Fibroblast of the aortic adventitia (primary cell): ENCODE data around the gene NPNT. TPM values are rescaled to one million over a fixed set of nuclear protein-coding genes. Genes with fewer than 3 reads are reported as not detected.
A peak's percentile ranks its signal among the peaks of the same experiment; 100 is the strongest.

Experiments used
- DNase-seq: peaks from one replicate; pipeline ENCODE4 v3.0.0-alpha.2; 2010; ENCODE audit warnings: low read depth
- H3K4me3 ChIP-seq: 2 replicates; pipeline ENCODE4 v1.5.1; 2011; ENCODE audit warnings: low read depth, mild to moderate bottlenecking, control low read depth, low read length, moderate library complexity
- total RNA-seq: library from RNA; depleted of rRNA; stranded (reverse); fragments of >200 nt; gene quantifications from 2 replicates; pipeline ENCODE4 v1.2.3, GENCODE V29; 2012; ENCODE audit warnings: low replicate concordance
- TF ChIP-seq, protein P1 (sequence below): IDR thresholded peaks from 2 replicates; pipeline ENCODE4 v1.5.1; 2011; ENCODE audit warnings: mild to moderate bottlenecking, low read length, control low read depth, inconsistent platforms; ENCODE audit not compliant: insufficient read depth

NPNT gene
- total RNA-seq, 1 donor, result not detected

DNA sequence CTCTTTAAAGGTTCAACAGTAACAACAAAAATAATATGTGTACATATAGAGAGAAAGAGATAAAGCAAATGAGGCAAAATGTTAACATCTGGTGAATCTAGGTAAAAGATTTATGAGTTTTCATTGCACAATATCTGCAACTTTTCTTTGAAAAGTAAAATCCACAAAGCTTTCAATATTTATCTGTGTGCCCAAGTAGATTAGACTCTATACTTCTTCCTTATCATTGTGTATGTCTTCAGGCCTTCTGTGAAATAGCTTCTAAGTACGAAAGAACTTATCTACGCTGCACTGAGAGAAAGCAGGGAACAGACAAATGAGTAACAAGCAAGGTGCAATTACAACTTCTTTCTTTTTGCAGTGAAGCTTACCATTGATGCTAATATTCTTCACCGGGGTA lies 81.6 kb downstream of the NPNT start:
- TF ChIP-seq, protein P1, sequence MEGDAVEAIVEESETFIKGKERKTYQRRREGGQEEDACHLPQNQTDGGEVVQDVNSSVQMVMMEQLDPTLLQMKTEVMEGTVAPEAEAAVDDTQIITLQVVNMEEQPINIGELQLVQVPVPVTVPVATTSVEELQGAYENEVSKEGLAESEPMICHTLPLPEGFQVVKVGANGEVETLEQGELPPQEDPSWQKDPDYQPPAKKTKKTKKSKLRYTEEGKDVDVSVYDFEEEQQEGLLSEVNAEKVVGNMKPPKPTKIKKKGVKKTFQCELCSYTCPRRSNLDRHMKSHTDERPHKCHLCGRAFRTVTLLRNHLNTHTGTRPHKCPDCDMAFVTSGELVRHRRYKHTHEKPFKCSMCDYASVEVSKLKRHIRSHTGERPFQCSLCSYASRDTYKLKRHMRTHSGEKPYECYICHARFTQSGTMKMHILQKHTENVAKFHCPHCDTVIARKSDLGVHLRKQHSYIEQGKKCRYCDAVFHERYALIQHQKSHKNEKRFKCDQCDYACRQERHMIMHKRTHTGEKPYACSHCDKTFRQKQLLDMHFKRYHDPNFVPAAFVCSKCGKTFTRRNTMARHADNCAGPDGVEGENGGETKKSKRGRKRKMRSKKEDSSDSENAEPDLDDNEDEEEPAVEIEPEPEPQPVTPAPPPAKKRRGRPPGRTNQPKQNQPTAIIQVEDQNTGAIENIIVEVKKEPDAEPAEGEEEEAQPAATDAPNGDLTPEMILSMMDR, result no peak
- no peak for DNase-seq
- no peak overlapping the region for H3K4me3 ChIP-seq

DNA sequence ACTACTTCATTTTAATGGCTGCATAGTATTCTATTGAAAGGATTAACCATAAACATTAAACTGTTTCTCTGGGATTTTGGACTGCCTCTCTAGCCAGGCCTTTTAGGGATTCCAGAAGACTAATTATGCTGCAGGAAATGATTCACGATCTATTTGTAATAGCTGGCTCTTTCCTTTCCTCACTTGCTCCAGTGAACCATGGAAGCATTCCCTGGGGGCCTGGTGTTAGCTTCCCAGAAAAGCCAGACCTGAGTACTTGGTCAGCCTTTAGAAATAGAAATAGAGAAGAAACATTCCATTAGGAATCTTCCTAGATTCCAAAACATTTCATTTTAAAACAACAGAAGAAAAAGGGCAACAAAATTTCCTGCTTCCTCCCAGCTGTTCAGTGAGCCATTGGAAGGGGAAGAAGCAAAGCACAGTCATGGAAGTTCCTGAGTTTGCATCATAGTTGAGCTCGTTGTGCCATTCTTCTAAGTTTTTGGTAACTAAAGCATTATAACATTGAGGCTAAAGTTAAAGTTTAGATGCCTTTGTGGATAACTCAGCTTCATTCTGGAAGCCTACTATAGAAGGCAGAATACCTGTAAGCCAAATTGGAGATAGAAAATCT lies 83.5 kb downstream of the NPNT start:
- TF ChIP-seq, protein P1, result no peak
- peak; percentile 94 for DNase-seq
- H3K4me3 ChIP-seq, result no peak overlapping the region

DNA sequence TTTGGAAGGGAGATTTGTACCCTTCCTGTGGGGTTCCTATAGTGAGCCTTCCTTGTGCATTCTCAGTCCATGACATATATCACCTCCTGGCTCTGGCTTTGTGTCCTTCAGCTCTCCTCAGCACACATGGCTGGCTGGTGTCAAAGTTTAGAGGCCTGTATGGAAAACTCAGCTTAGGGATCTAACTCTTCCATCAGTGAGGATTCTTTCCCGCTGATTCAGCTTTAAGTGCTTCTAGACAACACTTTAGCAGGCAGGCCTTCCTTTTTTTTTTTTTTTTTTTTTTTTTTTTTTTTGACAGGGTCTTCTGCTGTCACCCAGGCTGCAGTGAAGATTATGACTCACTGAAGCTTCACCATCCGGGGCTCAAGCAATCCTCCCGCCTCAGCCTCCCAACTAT lies 84.2 kb downstream of the NPNT start:
- H3K4me3 ChIP-seq, result no peak overlapping the region
- TF ChIP-seq, protein P1, result no peak
- no peak for DNase-seq

GRCh38 chr4:105988671-105989070 lies 93.4 kb downstream of the NPNT start:
- TF ChIP-seq, protein P1, result no peak
- DNase-seq, result no peak
- H3K4me3 ChIP-seq, result no peak overlapping the region

GRCh38 chr4:105989485-105990242 lies 94.4 kb downstream of the NPNT start:
- TF ChIP-seq, protein P1, result no peak
- no peak overlapping the region for H3K4me3 ChIP-seq
- no peak for DNase-seq

GRCh38 chr4:105990933-105991332 lies 95.7 kb downstream of the NPNT start:
- DNase-seq, result peak; percentile 72
- no peak overlapping the region for H3K4me3 ChIP-seq
- TF ChIP-seq, protein P1, result no peak
